Activated T-helper 1 cell treated with anti-CD3 and anti-CD28 coated beads, Interleukin-2, amount 50 U/mL, for 16 hours (primary cell): ENCODE results near the gene LRRC4C.

Source experiments
- DNase-seq, 2 donors: peaks; one replicate each; pipeline ENCODE4 v3.0.0-alpha.2; 2020; ENCODE audit warnings: low read depth in 1 of 2, low spot score in 1 of 2

The LRRC4C gene

DNA sequence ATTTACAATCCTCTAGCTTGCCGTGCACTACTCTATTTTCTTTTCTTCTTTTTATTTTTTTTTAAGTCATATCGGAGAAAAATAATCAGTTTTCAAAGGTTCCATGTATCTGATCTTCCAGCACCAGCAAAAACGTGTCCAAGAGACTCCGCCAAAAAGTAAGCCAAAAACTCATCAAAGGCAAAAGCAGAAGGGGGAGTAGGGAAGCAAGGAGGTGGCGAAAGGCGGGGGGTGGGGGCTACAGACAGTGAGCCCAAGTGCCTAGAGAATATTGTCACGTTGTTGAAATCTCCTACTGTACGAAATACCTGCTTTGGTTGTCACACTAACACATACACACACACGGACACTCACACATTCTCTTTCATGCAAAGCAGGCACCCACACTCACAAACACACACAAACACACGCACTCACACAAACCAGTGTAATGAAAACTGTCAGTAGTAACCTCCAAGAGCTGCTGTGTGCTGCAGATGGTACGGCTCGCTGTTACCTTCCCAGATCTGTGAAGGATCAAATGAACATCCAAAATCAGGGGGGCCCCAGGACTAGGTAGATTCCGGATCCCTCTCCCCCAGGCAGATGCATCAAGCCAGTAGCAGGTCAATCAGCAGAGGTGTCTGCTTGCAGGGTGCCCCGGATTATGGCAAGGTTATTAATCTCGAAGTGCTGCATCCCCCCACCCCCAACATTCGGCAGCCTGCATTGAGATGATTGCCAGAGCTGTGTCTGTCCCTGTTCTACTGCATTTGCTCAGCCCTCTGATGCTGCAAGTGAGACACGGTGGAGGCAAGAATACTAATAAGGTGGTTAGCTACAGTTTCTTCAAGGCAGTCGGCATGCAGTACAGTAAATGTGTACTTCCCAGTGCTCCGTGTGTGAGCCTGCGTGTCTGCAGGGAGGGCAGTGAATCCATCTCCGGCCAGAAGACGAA is at the start of gene LRRC4C:
Gene LRRC4C (minus strand): TSS at position 188 of the 937 bp plus-strand sequence.
- no peak for DNase-seq

DNA sequence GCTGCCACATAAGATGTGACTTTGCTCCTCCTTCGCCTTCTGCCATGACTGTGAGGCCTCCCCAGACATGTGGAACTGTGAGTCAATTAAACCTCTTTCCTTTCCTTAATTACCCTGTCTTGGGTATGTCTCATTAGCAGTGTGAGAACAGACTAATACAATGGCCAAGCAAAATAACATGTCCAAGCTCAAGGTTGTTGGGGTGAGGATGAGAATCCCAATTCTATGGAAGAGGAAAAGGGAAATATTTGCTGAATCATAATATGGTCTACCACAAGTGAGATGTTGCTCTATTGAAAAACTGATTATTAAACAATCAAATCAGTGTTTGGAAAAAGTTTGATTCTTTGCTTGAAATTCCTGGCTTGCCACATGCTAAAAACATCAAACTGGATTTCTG is 48.7 kb upstream of the LRRC4C start:
- no peak for DNase-seq

DNA sequence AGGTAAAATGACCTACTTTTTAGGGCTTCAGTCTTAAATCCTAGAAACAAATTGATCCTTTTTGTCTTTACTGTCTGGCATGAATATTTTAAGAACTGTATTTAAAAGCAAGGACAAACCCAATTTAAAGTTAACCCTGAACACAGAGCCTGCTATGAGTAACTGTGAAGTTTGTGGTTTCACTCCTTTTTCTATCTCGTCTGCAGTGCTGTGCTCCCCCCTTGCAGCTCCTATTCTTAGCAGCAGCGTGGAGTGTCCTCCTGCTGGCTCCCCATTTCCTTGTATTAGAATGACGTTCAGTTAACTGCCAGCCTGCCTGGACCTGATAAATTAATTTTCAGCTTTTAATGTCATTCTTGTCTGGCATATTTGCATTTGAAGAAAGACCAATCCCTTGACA is 40.0 kb upstream of the LRRC4C start:
- no peak for DNase-seq

DNA sequence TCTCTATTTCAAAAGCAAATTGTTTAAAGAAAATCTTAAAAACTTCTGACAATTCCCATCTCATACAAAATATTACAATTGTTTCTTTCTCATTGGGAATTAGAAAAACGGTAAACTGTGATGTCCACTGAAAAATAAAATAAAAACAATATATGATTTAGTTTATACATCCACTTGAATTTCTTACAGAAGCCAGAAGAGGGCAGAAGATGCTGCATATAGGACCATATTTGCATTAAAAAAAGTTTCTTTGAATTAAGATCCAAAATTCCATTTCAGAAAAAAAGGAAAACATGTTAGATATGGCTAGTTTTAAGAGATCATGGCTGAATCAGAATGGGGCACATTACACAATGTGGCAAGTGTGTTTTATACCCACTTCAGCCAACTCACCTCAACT is 39.3 kb upstream of the LRRC4C start:
- DNase-seq = no peak

DNA sequence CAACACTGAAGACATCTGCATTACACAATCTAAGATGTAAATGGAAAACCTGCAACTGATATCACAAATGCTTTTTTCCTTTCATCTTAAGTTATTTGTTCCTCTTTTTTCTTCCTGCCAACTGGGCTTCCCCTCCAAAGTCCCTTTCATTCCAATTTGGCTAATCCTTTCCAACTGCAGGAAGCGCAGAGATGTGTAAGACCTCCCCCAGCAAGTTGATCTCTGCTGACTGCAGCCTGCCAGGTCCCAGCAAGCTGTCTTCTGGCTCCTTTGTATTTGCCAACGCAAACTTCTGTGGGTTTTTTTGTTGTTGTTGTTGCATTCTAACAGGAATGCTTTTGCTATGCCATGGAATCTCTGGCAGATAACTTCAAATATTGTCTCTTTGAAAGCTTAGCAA is 38.5 kb upstream of the LRRC4C start:
- DNase-seq = no peak

DNA sequence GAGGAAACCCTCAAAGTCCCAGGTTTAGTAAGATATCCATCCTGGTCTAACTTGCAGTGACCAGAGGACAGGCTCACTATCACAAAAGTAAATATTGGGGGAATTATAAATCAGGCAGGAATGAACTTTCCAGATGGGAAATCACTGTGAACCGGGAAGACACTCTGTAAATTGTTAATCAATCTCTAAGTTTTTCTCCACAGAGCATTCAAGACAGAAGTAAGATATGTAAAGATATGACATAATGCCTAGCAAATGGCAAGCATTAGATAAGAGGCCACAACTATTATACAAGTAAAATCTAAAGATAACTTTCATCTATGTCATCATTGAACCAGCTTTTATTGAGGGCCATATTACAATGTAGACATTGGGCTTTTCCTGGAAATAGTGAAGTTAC is 35.3 kb upstream of the LRRC4C start:
- no peak for DNase-seq

DNA sequence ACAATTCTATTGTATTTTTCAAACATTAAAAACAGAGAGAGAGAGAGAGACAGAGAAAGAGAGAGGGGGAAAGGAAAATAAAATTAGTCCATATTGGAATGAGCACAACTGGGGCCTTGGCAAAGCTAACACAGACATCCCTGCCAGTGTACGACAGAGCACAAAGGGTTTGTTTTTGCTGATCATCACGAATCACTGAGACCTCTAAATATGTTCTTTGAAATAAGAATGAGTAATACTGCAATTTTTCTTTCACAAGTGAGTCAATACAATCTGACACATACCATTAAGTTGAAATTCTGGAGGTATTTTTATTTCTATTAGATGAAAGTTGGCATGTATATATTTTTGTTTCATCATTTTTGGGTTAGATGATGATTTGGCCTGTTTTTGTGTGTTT is 27.0 kb upstream of the LRRC4C start:
- no peak for DNase-seq

DNA sequence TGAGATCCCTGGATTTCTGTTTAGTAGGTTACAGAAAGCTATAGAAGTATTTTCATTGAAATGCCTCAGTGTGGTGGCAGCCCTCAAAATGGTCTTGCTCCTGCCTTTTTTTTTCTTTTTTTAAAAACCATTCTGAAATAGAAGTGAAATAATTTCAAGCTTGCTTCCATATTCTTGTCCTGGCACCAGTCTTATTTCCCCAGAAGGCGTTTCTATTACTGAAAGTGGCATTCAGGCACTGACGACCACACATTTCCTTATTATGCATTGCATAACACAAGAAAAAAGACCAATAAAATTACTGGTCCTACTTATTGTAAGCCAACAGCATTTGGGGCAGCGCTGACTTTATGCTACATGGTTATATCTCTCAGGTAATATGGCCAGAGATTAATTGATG is 24.5 kb upstream of the LRRC4C start:
- no peak for DNase-seq

DNA sequence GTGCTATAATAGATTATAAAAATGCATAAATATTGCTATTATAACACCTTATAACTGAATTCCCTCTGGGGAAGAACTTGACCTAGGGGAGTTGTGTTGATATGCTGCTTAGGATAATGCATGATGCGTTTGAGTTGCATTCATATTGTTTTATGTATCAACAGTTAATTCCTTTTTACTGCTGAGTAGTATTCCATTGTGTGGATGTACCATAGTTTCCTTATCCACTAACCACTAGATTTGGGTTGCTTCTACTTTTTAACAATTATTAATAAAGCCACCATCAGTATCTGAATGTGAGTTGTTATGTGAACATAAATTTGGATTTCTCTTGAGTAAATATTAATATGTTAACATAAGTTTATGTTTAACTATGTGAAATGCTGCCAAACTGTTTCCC is 19.7 kb upstream of the LRRC4C start:
- DNase-seq = no peak

DNA sequence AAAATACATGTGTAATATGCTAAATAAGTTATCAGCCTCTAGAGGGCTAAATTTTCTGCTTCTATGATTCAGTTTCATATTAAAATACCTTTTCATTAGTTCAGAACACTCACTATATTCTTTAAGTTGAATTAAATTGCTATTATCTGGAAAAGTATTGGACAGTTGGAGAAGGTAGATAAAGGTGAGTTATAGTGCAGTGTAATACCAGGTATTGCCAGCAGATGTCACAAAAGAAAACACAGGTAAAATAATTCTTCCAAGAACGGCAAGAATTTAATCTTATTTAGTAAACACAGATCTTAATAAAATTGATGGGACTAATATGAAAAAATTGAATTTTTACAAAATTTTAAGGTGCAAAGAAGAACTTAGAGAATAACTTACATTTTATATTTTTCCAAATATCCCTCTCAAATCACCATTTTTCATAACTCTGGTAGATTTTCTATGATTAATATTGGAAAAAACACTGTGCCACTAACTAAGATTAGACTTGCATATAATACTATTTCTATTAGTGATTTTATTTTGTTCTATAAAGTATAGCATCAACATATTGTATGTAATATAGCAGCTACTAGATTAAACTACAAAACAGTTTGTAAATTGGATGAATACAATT is 1.7 kb upstream of the LRRC4C start:
- DNase-seq = no peak

DNA sequence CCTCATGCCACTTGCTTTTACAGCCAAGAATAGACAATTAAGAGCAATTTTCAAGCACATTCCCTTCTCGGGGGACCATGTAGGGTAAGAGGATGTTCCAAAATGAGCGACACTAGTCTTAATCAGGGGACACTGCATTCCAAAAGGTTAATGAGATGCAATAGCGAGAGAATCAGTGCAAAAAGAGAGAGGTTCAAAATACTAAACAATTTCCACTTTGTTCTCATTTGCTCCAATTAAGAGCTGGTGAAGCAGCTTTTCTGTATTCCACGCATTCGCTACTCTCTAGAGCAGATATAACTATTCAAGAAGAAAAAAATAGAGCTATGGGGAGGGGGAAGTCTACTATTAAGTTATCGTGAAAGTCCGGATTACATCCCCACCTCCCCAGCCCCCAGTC is 811 bp downstream of the LRRC4C start:
- DNase-seq = no peak

DNA sequence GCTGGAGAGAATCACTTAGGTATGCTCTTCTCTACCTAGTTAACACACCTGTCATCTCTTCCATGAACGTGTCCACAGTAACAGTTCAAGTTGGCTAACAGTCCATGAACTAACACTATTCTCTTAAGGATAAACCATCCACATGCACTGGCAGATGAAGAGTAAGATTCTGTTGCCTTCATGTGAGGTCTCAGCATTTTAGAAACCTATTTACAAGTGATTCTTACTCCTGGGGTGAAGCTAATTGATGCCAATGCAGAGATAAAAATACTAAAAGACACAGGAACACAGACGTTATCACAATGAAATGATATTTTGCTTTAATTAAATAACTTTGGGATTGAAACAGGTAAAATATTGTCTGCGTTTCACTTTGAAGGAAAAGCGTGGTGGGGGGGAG is 1.3 kb downstream of the LRRC4C start:
- no peak for DNase-seq

DNA sequence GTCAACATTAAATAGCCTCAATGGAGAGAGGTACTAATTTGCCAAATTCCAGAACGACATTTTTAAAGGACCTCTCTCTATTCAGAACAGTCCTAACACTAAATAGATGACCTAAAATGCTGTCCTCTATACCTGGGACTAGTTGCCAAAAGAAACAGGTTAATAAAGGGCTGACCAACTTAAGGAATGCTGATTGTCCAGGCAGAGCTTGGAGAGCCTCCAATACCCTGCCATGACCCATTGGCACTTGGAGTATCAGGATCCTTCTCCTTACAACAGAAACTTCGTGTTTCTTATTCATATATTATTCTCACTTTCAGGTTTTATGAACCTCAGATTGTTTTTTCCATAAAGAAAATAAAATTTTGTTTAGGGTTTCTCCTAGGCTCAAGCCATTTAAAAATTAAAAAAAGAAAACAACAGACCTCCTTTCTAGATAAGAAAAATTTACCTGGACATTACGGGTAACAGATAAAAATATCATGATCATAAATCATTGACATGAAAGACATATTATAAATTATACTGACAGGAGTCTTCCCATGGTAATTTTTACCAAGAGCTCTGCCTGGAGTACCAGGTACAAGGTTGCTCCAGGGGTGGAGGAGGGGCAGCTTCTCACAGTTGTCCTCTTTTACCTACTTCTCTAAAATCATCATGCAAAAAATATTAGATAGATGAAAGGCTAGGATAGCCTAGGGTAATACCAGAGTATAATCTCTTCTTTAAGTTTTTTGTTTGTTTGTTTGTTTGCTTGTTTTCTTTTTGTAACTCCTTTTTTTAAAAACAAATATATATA is 2.0 kb downstream of the LRRC4C start:
- DNase-seq = no peak

DNA sequence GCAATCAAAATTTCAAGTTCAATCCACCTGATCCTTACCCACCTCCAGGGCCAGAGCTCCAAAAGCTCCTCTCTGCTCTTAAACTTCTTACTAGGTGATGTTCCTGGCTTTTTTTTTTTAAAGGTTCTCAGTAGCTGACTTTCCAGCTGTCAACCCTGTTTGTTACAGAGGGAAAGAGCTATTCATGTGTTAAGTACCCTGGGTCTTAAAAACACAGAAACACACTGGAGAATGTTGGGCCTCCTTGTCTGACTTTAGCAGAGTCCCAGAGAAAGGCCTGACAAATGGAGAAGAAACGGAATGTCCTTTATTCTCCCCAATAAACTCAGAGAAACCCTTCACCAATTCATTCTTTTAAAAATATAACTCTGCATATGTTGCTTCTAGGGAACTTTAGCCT is 3.2 kb downstream of the LRRC4C start:
- DNase-seq = no peak

DNA sequence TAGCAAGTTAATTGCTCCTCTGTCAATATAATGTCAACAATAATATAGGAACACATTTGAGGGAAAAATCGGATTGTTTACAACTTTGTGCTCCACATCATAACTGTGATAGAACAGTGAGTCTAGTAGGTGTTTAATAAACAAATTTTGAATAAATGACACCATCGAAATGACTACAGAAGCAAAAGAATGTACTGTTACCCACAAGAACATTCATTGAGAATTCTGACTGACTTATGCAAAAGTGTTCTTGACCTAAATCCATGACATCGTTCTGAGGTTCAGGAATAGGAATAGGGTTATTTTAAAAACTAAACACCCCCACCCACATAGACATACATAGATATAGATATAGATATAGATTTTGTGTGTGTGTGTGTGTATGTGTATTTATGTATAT is 8.4 kb downstream of the LRRC4C start:
- DNase-seq = no peak

DNA sequence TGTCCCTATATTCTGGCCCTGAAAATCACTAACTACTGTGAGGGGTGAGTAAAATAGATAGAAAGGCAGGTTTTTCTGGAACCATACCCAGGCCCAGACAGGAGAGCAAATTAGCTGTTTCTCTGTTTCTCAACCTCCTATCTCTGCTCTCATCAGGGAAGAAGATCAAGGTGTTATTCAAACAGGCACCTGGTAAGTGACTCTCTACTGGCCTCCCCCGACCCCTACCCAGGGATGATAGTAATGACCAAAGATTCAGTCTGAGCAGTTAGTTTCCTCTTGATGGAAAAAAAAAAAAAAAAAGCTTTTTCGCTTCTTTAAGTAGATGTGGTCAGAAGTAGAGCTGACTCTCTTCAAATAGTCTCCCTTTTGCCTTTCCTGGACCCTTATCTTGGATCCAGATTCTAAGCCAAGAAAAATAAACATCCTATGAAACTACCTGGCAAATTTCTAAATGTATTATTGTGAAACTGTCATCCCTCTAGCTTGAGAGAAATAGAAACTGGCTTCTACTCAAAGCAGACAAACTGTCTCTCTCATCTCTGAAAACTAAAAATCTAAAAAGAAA is 9.9 kb downstream of the LRRC4C start:
- no peak for DNase-seq

DNA sequence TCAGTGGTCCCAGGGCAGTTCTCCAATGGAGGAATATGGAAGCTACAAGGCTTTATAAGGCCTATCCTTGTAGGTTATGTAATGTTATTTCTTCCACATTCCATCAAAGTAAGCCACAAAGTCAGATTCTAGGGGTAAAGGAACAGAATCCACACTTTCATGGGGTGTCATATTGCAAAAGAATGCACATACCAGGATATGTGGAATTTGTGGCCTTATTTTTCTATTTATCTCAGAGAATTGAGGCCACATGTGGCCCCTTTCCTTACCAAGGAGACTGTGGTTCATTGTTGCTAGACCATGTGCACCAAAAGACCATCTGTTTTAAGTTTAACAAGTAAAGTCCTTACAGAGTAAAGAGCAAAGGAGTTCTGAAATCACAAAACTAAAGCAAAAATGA is 12.9 kb downstream of the LRRC4C start:
- DNase-seq = no peak

DNA sequence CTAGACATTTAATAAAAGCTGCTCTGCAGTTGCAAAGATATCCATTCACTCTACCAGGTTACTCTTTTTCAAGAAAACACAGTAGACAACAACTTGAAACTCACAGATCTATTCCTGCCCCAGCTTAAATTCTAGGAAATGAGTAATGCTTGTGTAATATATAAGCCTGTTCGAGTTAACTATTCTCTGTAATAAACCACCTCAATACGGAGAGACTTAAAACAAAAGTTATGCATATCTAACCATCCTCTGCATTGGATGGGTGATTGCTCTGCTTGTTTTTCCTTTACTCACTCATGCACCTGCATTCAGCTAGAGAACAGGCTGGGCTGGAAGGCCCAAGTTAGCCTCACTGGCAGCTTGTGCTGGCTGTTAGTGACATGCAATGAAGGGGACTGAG is 13.3 kb downstream of the LRRC4C start:
- no peak for DNase-seq

DNA sequence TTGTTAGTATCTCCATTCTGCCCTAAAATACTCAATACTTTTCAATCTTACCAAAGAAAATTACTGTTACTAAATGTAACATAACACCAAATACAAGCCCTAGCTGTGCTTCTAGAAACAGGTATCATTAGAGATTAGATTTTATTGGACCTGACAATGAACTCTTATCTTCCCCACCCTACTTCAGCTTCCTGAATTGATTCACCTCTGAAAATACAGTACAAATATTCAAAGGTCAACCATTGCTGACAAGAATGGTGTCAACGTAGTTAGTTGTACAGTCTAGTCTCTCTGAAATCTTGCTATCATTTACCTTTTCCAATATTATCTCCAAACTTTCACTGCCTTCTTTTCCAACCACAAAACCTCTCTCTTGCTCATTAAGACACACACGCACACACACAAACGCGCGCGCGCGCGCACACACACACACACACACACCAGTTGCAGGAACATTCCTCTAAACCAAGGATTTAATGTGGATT is 22.4 kb downstream of the LRRC4C start:
- no peak for DNase-seq

DNA sequence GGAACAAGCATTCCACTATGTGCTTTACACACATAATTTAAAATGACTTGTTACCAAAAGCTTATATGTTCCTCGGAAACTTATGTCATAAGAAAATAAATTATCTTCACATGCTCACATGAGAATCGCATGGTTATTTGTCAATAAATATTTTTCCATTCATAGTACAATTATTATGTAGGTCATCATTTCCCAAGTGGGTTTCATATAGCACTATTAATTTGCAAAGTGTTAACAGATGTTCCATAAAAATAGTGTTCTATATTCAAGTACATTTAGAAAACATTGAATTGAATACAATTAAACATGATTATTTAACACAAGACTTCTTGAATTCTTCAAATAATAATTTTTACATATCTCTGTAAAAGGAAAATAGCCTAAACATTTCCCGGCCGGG is 23.9 kb downstream of the LRRC4C start:
- no peak for DNase-seq

DNA sequence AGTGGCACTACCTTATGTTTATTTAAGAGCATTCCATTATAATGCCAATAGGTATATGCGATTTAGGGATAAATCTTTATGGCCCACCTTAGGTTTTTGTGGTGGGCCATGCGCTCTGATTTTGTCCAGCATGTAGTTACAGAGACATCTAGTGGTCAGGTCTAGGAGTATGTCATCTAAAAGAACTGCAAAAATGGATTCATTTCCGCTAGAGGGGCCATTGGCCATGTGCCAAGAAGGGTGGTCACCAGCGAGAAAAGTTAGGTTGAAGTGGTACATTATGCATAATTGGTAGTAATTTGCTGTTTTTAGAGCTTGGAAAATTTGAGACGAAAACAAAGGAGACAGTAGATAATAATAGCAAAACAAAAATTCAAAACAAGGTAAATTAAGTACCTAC is 27.7 kb downstream of the LRRC4C start:
- no peak for DNase-seq
